Hematopoietic multipotent progenitor cell treated with erythropoietin and hydrocortisone succinate and interleukin-3 and kit ligand, for 6 days (in vitro differentiated cells): ENCODE data around the gene KRT23.
A peak's percentile ranks its signal among the peaks of the same experiment; 100 is the strongest.

Experiments
- DNase-seq: peaks from one replicate; pipeline ENCODE4 v3.0.0-alpha.2; 2015

Gene KRT23

GRCh38 chr17:40905370-40905769 is 32.1 kb downstream of the KRT23 start:
- DNase-seq, result no peak

GRCh38 chr17:40903129-40903847 is 34.2 kb downstream of the KRT23 start:
- DNase-seq, result no peak

- no peak for DNase-seq
Observed at GRCh38 chr17:40902498-40902897, 34.9 kb downstream of the KRT23 start.

DNA sequence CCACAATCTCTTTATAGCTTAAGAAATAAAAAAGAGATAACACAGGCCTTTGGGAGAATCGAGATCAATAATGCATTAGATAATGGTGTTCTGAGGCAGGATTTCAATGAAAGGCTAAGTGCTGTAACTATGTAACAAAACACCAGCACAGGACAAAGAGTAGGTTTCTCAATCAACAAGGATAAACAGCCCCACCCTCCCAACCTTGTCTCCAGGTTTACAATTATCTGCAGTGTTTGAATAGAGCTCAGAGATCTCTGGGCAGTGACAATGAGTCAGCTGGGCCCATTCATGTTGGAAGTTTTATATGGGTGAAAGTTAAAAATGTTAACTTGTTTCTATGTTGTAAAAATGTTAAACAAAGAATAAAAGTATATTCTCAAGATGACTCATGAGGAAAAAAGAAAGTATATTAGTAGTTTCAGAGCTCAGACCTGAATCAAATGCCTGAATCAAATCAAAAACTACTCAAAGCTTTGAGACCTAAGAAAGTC is 35.4 kb downstream of the KRT23 start:
- DNase-seq, result no peak

DNA sequence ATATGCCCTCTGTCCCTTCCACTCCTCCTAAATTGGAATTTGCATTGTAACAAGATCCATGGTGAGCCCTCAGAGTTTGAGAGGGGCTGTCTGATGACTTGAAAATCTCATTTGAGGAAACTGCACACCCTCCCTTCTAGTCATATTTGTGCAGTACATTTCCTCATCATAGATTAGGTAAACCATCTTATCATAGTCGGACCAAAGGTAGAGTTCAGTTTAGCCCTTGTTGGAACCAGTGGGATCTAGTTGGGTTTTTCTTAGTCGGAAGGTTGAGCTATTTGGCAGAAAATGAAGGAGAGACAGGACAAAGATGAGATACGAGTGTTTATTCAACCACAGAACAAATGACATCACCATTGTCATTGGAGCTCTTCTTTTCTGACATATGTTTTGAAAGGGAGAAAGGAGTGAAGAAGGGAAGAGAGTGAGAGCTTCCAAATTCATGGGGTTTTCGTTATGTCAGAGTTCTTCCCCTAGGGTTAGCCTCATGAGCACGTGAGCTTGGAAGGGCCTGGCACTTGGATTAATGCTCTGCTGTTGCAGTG is 36.6 kb downstream of the KRT23 start:
- no peak for DNase-seq

DNA sequence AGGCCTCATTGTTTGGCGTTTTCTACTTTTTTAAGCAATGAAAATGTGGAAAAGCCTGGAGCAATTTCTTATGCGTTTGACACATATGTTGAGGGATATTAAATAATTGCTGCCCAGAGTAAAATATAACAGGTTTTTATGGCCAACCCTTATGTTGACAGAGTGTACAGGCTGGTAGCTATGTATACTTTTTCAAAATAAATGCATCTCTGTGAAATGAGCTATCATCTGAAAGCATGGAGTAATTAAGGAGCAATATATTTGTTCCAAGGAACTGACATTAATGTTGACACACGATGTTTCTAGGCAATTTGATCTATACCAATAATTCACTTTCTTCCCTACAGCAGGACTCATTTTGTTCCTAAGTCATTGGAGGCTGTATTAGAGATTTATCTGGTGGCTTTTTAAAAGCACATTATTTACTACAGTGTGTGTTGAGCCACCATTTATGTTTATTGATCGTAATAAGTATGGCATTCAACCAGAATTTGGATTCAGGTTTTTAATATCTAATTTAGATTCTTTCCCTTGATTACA is 40.5 kb downstream of the KRT23 start:
- no peak for DNase-seq

DNA sequence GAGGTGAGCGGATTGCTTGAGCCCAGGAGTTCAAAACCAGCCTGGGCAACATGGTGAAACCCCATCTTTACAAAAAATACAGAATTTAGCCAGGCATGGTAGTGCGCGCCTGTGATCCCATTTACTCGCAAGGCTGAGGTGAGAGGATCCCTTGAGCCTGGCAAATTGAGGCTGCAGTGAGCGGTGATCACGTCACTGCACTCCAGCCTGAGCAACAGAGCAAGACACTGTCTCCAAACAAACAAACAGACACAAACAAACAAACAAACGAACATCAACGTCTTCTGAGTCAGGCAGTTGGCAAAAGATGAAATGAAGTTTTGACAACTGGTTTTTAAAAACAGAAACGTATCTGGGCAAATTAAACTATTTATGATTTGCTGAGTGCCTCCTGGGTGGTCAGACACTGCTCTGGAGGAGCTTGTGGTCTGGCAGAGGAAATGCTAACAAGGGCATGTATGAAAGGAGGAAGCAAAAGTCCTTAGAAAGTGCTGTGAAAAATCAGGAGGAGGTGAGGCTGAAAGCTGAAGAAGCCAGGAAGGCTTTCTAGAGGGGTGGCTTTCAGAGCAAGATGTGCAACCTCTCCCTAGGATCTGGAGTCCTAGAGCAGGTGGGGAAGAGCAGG is 42.2 kb downstream of the KRT23 start:
- DNase-seq, result no peak

GRCh38 chr17:40888196-40888720 is 49.2 kb downstream of the KRT23 start:
- DNase-seq, result no peak

GRCh38 chr17:40886090-40886489 is 51.4 kb downstream of the KRT23 start:
- no peak for DNase-seq

DNA sequence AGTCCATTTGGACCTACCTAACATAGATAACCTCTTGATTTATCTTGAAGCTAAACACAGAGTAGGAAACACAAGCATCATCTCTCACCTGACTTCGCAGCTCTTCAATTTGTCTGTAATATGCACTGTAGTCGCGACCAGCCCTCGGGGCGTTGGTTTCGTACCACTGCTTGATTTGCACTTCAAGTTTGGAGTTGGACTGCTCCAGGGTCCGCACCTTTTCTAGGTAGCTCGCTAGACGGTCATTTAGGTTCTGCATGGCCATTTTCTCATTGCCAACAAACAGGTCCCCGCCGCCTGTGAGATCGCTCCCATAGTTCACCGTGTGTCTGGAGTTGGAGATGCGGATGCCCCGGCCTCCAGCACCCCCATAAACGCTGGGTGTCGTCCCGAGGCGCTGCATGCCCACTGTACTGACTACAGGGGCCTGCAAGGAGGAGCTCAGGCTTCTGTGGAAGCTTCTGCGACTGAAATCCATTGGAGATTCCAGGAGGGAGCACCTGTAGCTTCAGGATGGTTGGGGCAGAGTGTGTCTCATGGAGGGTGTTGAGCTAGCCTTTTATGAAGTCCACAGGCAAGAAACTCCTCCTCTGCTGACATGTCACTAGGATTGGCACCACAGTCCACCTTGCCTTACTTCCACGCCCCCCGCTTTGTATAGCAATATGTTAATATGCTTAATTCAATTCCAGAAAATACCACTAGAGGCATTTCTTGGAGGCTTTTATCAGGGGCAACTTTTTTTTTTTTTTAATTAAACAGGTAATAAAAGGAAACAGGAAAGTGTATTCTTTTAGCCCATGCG is 52.5 kb downstream of the KRT23 start, which contains the start of gene KRT20:
TSS of gene KRT20 (minus strand) at position 535 of the 805 bp plus-strand sequence. CDS start at position 478, 57 bp downstream.
- peak; percentile 19 for DNase-seq

DNA sequence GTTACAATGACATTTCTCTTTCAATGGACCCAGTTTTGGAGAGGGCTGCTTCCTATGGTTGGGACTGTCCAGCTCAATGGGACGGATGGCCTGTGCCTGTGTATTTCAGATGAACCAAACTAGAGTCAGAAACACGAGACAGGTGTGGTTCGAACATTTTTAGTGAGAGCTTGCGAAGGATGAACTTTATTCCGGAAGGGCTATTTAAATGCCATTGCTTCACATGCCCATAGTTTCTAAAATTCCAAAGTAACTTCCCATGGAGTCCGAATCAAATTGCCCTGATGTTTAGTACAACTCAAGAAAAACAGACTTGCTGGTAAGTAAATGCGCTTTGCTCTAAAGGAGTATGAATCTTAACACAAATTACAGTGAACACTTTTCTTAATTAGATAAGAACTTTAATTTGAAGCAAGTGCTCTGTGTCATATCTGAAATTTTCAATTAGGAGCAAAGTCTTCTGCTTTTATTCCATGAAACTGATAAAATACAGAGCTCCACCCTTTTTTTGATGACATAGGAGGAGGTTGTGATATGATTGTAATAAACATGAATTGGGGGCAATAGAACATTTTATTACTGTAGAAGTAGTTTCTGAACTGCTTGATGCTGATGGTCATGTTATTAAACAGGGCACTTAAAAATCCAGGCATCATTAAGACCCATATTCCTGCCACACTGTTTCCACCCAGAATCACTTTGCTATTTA is 53.7 kb downstream of the KRT23 start:
- DNase-seq, result no peak

DNA sequence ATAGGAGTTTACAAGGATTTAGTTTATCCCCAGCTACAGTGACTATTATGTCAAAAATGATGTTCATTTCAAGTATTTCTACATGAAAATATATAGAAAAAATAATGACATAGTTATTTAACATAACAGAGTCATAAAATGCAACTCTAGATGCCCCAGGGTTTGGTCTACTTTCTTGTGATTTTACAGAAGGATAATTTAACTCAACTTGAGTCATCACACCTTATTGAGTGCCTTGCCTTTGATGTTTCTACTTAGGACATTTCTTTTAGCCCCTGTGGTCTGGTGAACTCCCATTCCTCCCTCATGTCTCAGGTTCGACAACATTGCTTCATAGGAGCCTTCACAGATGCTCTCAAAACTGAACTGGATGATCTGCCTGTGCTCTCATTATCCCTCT is 54.4 kb downstream of the KRT23 start:
- DNase-seq, result no peak

DNA sequence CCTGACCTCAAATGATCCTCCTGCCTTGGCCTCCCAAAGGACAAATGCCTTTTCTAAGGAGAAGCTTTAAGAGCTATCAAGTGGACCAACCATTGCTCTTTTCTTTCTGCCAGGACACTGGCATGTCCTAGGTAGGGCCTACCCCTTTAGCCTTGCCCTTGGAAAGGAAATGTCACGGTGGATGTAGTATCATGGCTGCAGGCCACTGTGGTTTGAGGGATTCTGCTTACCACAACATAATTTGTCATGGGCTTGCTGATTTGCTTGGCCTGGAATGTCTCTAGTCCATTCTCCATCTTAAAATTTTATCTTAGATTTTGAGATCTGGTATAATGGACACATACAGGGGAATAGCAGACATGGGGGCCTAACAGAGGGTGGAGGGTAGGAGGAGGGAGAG is 58.4 kb downstream of the KRT23 start:
- no peak for DNase-seq

DNA sequence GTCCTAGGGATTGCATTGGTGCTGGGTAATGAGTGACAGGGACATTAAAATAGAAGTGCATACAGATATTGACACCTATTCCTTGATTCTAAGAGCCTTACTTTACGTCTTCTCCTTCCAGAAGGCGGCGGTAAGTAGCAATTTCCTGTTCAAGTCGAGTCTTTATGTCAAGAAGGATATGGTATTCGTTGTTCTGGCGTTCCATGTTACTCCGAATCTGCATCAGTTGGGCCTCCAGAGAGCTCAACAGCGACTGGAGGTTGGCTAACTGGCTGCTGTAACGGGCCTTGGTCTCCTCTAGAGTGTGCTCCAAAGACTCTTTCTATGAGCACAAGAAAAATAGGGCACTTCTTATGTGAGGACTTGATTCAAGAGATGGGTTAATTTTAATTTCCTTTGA is 59.4 kb downstream of the KRT23 start:
- no peak for DNase-seq

DNA sequence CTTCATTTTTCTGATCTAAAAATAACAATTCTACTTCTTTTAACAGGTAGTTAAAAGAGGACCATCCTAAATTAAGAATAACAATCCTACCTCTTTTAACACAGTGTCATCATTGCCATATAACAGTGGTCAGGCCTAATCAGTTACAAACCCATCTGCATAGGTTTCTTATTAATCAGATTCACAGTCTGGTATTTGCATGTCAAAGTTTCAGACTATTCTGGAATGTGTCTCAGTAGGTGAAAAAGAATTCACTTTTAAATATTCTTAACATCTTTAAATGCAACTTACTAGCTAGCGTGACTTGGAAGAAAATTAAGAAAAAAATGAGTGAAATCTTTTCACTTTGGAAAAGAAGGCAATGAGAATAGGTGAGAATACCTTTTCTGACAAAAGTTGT is 63.6 kb downstream of the KRT23 start:
- no peak for DNase-seq

DNA sequence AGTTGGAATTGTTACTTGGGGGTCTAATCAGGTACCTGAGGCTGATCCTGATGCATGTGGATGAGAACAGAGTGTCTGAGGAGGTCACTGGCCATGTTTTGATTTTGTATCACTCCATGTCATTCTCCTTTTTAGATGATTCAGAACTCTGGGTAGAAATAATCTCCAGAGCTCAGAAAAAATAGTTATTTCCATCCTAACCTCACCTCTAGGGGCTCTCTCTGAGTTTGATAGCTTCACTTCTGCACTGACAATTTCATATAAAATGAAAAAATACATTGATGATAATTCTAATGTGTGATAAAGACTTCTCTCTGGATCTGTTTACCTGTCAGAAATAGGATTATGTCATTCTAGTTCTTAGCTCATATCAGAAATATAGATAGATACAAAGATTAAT is 64.2 kb downstream of the KRT23 start:
- no peak for DNase-seq
